ENCODE data around the gene RNF11.

The RNF11 gene

GRCh38 chr1:51263147-51263877, 27.2 kb downstream of the RNF11 start:
- no peak for DNase-seq (ENCODE audit: low read depth in 2 of 2)

- no peak for DNase-seq (ENCODE audit: low read depth in 2 of 2)
These were observed 28.4 kb downstream of the RNF11 start for GRCh38 chr1:51264451-51264850.

GRCh38 chr1:51265618-51266017, 29.5 kb downstream of the RNF11 start:
- DNase-seq (ENCODE audit: low read depth in 2 of 2), result no peak

DNA sequence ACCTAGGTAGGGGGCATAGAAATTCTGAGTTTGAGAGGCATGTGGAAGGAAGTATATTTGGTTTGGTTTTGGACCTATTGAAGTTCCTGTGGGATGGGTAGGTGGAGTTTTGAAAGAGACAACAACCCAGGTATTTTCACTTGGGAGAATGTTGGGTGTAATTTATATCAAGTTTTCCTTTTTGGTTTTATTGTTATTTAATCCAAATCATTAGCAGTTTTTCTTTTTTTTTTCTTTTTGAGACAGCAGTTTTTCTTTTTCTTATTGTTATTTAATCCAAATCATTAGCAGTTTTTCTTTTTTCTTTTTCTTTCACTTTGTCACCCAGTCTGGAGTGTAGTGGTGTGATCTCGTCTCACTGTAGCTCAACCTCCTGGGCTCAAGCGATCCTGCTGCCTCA, 30.1 kb downstream of the RNF11 start:
- no peak for DNase-seq (ENCODE audit: low read depth in 2 of 2)

DNA sequence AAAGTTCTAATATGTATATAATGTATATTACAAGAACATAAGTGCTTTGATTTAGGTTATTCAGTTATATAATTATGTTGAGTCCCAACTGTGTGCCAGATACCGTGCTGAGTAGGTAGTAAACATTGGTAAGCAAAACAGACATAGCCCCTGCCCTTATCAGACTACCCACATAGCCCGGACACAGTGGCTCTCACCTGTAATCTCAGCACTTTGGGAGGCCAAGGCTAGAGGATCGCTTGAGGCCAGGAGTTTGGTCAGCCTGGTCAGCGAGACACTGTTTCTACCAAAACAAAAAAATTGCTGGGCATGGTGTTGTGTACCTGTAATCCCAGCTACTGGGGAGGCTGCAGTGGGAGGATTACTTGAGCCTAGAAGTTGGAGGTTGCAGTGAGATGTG, 30.7 kb downstream of the RNF11 start:
- DNase-seq (ENCODE audit: low read depth in 2 of 2), result no peak

GRCh38 chr1:51268634-51269033, 32.6 kb downstream of the RNF11 start:
- no peak for DNase-seq (ENCODE audit: low read depth in 2 of 2)

GRCh38 chr1:51270751-51271150, 34.7 kb downstream of the RNF11 start:
- no peak for DNase-seq (ENCODE audit: low read depth in 2 of 2)

DNA sequence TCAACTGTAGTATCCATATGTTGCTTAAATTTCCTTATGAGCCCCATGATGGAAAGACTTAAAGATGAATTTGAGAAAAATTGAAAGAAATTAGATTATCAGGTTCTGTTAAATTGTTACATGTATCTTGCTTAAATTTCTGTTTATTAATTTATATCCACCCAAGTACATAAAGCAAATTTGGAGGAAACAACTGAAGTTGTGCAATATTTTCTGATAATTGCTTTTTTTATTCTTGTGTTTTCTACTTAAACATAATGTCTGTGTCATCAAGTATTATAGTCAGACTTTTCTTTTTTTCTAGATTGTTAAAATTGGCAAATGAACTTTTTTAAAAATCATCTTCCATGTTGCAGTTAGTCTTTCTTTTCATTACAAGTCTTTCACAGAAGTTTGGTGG, 36.8 kb downstream of the RNF11 start:
- no peak for DNase-seq (ENCODE audit: low read depth in 2 of 2)

DNA sequence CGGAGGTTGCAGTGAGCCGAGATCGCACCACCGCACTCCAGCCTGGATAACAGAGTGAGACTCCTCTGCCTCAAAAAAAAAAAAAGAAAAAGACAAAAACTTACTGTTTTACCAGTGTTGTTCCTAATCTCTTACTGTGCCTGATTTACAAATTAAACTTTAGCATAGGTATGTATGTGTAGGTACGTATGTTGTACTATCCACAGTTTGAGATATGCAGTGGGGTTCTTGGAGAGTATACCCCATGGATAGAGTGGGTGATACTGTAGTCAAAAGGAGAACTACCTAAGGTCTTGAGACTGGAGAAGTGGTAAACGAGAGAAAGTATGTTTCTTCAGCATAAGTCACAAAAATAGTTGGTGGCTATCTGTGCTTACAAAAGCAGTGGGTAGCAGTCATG, 38.6 kb downstream of the RNF11 start:
- no peak for DNase-seq (ENCODE audit: low read depth in 2 of 2)

- no peak for DNase-seq (ENCODE audit: low read depth in 2 of 2)
These were observed 40.2 kb downstream of the RNF11 start for GRCh38 chr1:51276286-51276685.

DNA sequence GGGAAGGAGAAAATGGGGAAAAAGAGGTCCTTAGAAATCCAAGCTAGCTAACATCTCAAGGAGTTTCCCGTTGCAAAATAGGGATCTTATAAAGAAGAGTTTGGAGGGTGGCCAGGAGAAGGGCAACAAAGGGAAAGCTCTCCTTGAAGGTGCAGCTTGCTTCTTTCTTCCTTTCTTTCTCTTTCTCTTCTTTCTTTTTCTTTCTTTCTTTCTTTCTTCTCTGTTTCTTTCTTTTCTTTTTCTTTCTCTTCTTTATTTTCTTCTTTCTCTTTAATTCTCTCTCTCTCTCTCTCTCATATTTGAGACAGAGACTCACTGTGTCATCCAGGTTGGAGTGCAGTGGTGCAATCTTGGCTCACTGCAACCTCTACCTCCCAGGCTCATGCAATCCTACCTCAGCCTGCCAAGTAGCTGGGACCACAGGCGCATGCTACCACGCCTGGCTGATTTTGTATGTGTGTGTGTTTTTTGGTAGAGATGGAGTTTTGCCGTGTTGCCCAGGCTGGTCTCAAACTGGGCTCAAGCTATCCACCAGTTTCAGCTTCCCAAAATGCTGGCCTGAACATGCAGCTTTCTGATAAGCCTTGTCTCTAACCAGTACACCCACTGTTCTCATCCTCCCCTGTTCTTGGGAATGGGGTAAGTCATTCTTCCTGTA, 44.4 kb downstream of the RNF11 start:
- DNase-seq (ENCODE audit: low read depth in 2 of 2), result no peak

DNA sequence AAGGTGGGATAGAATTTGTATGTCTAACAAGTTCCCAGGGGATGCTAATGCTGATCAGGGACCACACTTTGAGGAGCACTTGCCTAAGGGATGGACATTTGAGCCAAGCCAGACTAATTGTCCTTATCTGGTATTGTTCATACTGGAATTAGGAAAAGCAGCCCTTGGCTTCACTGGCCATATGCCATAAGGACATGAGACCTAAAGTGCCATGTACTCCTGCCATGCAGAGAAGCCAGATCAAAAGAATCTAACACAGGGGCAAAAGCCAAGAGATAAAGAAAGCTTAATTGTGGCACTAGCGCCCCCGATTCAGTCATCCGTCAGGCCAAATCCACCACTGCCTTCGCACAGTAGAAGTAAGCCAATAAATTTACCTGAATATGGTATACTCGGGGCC, 45.7 kb downstream of the RNF11 start:
- no peak for DNase-seq (ENCODE audit: low read depth in 2 of 2)

DNA sequence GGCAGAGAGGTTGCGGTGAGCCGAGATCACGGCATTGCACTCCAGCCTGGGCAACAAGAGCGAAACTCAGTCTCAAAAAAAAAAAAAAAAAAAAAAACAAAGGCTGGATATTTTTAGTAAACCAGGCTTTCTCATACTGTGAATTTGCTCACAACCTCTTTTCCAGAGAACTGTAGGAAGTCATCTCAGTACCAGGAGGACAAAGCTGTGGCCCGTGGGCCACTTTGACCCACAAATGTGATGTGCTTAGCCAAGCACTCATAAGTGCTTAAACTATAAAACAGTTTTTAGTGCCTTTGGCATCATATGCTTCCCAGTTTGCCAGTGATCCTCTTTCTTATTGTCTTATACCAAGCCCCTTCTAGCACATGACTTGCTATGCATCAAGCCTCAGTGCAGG, 46.5 kb downstream of the RNF11 start:
- DNase-seq (ENCODE audit: low read depth in 2 of 2), result no peak

GRCh38 chr1:51283979-51284378, 47.9 kb downstream of the RNF11 start:
- DNase-seq (ENCODE audit: low read depth in 2 of 2), result no peak

DNA sequence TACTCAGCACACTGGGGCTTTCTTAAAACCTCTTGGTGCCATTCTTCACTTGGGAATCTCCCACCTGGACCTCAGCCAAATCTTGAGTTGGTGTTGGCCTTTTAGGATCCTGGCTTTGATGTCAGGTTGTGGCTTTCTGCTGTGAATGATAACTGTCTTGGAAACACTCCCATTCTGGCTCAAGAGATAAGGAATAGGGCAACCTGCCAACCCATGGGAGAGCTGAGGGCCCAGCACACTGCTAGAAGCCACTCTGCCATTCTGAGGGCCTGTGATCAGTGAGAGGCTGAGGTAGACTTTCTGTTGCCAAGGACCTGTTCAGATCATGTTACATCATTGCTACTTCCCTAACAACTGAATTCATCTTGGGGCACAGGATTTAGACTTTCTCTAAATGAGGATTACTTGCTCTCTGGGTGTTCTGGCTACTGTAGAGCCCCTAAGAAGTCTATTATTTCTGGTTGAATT, 48.4 kb downstream of the RNF11 start:
- no peak for DNase-seq (ENCODE audit: low read depth in 2 of 2)

DNA sequence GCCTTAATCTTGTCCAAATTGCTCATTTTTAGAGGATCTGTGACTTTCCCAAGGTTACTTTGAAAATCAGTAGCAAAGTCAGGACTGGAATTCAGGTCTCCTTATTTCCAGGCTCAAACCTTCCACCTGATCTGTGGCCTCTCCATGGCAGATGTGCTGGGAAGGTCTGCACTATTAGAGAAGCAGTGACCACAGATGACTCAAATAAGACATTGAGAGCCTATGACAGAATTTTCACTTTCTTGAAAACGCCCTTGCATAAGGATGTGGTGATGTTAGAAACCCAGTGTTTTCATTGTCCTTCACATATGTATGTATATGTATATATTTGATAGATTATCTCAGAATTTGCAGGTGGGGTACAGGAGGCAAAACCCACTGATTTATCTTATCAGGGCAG, 49.0 kb downstream of the RNF11 start:
- no peak for DNase-seq (ENCODE audit: low read depth in 2 of 2)

- no peak for DNase-seq (ENCODE audit: low read depth in 2 of 2)
These were observed 51.9 kb downstream of the RNF11 start for GRCh38 chr1:51287966-51288365.

DNA sequence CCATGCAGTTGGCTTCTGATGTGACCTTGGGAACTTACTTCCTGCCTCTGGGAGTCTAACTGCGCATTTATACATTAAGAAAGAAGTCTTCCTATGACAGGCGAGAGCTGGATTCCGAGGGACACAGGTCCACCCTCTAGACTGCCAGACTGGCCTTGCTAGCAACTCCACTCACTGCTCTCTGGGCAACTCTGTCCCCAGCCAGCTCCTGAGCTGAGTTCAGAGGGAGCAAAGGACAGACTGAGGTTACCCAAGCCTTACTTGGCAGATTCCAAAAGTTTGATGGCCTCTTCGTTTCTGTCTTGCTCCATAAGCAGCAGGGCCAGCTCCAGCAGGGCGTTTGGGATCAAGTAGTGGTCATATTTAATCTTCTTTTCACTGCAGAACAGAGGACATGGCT, 52.5 kb downstream of the RNF11 start:
- DNase-seq (ENCODE audit: low read depth in 2 of 2), result no peak

DNA sequence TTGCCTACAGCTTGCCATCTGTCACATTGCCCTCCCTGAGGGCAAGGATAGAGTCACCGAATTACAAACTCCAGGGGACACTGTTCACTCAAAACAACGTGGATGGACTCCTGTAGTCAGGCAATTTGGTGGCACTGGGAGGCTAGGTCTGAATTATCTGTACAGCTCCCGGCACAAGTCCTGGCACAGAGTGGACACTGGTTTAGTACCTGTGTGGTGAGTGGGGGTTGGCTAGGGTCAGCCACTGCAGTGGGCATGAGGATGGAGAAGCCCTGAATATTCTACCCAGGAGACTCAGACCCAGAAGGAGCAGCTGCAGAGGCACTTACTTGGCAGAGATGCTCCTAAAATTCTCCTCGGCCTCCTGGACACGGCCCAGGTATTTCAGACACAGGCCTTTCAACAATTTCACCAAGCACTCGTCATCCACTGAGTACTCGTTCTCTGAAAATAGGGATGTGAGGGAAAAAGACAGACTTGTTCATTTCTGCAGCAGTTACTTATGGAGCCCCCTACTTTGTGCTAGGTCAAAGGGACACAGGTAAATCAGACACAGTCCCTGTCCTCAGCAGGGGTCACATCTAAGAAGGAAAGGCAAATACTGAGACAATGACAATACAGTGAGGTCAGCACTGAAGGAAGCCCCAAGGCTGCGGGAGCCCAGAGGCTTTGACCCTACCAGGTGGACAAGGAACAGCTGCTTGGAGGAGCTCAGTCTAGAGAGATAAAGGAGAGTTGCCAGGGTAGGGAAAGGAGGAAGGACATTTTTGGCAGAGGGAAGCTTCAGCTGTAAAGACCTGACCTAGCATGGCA, 53.8 kb downstream of the RNF11 start:
- DNase-seq (ENCODE audit: low read depth in 2 of 2), result no peak

DNA sequence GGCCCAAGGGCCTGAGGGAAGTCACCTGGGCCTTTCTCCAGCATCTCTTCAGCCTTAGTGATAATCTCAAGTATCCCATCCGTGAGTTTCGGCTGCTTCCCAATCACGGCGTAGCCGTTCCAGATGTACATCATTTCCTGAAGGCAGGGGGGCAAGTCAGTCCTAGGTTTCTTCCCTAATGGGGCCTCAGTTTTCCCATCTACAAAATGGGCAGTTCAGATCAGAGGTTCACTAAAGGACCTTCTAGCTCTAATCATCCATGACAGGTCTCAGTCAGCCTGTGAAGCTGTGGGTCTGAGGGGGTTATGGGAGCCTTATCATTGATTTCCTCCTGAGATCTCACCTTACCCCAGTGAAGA, 54.4 kb downstream of the RNF11 start:
- no peak for DNase-seq (ENCODE audit: low read depth in 2 of 2)

DNA sequence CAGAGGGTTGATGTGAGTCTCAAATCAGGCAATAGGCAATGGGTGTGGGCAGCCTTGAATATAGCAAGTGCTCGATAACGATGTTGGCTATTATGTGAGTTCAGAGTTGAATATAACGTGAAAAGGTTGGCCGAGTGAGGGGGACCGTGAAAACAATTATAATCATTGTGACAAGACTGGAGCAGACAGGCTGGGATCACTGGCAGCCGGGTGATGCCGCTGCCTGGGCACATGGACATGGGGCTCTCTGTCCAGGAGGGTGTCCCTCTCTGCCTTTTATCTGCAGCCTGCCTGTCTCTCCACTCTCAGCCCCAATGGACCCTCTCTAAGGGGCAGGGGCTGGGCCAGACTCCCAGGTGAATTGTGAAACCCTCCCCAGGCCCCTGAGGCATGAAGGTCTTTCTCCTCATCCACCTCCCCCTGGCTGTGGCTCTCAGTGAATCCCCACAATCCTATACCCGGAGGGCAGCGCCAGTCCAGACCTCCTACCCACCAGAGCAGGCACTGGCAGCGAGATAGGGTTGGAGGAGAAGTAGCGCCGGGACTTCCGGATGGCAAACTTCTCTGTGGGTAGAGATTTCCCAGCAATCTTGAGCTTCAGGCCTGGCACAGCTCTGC, 57.9 kb downstream of the RNF11 start:
- no peak for DNase-seq (ENCODE audit: low read depth in 2 of 2)

DNA sequence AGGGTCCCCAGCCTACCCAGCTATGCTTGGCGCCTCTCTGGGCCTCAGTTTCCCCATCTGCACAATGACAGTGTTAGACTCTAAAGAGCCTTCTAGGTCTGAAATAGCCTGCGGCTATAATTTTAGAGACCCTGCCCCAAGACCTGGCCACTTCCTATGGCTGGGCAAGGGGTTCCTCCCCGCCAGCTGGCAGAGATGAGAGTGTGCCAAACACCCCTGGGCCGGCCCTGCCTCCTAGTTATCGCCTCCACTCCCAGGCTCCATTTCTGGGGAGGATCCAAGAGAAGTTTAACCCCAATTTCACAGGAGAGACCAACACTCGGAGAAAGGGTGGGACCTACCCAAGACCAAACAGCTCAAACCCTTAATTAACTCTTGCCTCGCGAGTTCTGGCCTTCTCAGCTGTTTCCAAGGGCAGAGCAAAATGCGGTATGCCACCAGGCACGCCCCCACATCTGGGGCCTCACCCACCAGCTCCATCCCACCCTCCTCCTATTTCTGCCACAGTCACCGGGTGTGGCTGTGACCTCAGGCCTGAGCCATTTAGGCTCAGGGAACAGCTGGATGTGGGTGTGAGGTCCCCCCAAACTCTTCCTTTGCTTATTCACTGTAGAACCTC, 58.6 kb downstream of the RNF11 start:
- DNase-seq (ENCODE audit: low read depth in 2 of 2), result no peak
